HG02798 (cell line): ENCODE measurements around the gene GRIA3.
"Not testable (repeated sequence)": the region's sequence is repeated elsewhere in the genome, so short reads cannot be mapped to it uniquely, and the experiment has no call there.

ENCODE experiments used
- ATAC-seq: cut with Tn5 transposase; IDR thresholded peaks from one replicate; pipeline ENCODE4 v1.9.1; 2021; ENCODE audit warnings: mild to moderate bottlenecking; ENCODE audit not compliant: unreplicated experiment, poor library complexity

The GRIA3 gene

GRCh38 chrX:123513585-123514278, 329.7 kb downstream of the GRIA3 start:
- no peak for ATAC-seq

GRCh38 chrX:123514279-123514640, 330.2 kb downstream of the GRIA3 start:
- ATAC-seq, result not testable (repeated sequence)

- ATAC-seq, result no peak
Observed at GRCh38 chrX:123518791-123519190, 334.7 kb downstream of the GRIA3 start.

GRCh38 chrX:123525123-123525725, 341.1 kb downstream of the GRIA3 start:
- no peak for ATAC-seq

- not testable (repeated sequence) for ATAC-seq
Observed at GRCh38 chrX:123530726-123531125, 346.6 kb downstream of the GRIA3 start.
